Measurements from ENCODE around the gene LYRM2. TPM values are rescaled to one million over a fixed set of nuclear protein-coding genes. Genes with fewer than 3 reads are reported as not detected.

Gene LYRM2
- total RNA-seq, 1 experiment from 2014 or later, result 39.4 TPM

GRCh38 chr6:89539779-89540178 lies 98.8 kb downstream of the LYRM2 start:
- H3K9me3 ChIP-seq (ENCODE audit: control insufficient read depth, insufficient read depth, low read depth, low read length), result no peaks in the 10 kb centered on the region
- in situ Hi-C loops (cut with HindIII; ENCODE audit: low pct_unique_long_range_greater_than_20kb, low sequenced_read_pairs) (no loop called here), intact Hi-C loops (cut with micrococcal nuclease; ENCODE audit: unreplicated experiment) (no loop called here)
- H3K27me3 ChIP-seq (ENCODE audit: control insufficient read depth, insufficient read depth, low read length), result peaks cover 4% of the 10 kb centered on the region; the same call in 1 of the 2 replicates
- no TSS peak for BruUV-seq (replicated peaks)
- no peak for DNase-seq (ENCODE audit: low read depth, low spot score)
- H3K36me3 ChIP-seq (ENCODE audit: control insufficient read depth, insufficient read depth, low read length), result no peaks in the 10 kb centered on the region
- H3K27ac ChIP-seq (ENCODE audit: low read length), result no peak overlapping the region
- ATAC-seq, result no peak
- no peak overlapping the region for H3K4me3 ChIP-seq (ENCODE audit: low read depth in 2 of 2, low read length in 2 of 2)
- CTCF ChIA-PET, result no interaction called here
- TF ChIP-seq REST (IDR thresholded peaks at IDR 0.05; ENCODE audit: insufficient read depth in 1 of 2, low read depth in 2 of 2, low read length in 1 of 2) (no peak), TCF7L2 (IDR thresholded peaks at IDR 0.05; ENCODE audit: low read depth, low read length) (no peak), SIN3A (IDR thresholded peaks at IDR 0.05; ENCODE audit: borderline replicate concordance, insufficient read depth, low read depth, low read length) (no peak), POLR2AphosphoS5 (IDR thresholded peaks at IDR 0.05; ENCODE audit: low read depth, low read length) (no peak), CTCF (IDR thresholded peaks at IDR 0.05) (no peak)
- POLR2A ChIA-PET, result no interaction called here
- no peaks in the 10 kb centered on the region for H3K4me1 ChIP-seq (ENCODE audit: control insufficient read depth, insufficient read depth, low read length)

GRCh38 chr6:89536231-89536630 lies 102.3 kb downstream of the LYRM2 start:
- no peak overlapping the region for H3K4me3 ChIP-seq (ENCODE audit: low read depth in 2 of 2, low read length in 2 of 2)
- ChIA-PET POLR2A (no interaction called here), CTCF (no interaction called here)
- no peak for TF ChIP-seq REST (IDR thresholded peaks at IDR 0.05; ENCODE audit: insufficient read depth in 1 of 2, low read depth in 2 of 2, low read length in 1 of 2)
- no peak for TF ChIP-seq POLR2AphosphoS5 (IDR thresholded peaks at IDR 0.05; ENCODE audit: low read depth, low read length)
- TF ChIP-seq SIN3A (IDR thresholded peaks at IDR 0.05; ENCODE audit: borderline replicate concordance, insufficient read depth, low read depth, low read length), result no peak
- no peak for TF ChIP-seq TCF7L2 (IDR thresholded peaks at IDR 0.05; ENCODE audit: low read depth, low read length)
- no peak for TF ChIP-seq CTCF (IDR thresholded peaks at IDR 0.05)
- no peak for ATAC-seq
- intact Hi-C loops (cut with micrococcal nuclease; ENCODE audit: unreplicated experiment), result no loop called here
- no peak overlapping the region for H3K27ac ChIP-seq (ENCODE audit: low read length)
- in situ Hi-C loops (cut with HindIII; ENCODE audit: low pct_unique_long_range_greater_than_20kb, low sequenced_read_pairs), result no loop called here
- H3K27me3 ChIP-seq (ENCODE audit: control insufficient read depth, insufficient read depth, low read length), result no peaks in the 10 kb centered on the region
- no peak for DNase-seq (ENCODE audit: low read depth, low spot score)
- H3K9me3 ChIP-seq (ENCODE audit: control insufficient read depth, insufficient read depth, low read depth, low read length), result no peaks in the 10 kb centered on the region
- no peaks in the 10 kb centered on the region for H3K36me3 ChIP-seq (ENCODE audit: control insufficient read depth, insufficient read depth, low read length)
- H3K4me1 ChIP-seq (ENCODE audit: control insufficient read depth, insufficient read depth, low read length), result no peaks in the 10 kb centered on the region
- no TSS peak for BruUV-seq (replicated peaks)

Data from Panc1 (cell line).